ENCODE results near the gene UST.

GRCh38 chr6:149053848-149054558 lies 307.2 kb downstream of the UST start:
- TF ChIP-seq CTCF (IDR thresholded peaks at IDR 0.05) = no peak
- no peak for TF ChIP-seq POLR2A (IDR thresholded peaks at IDR 0.05)
